ENCODE measurements around the gene ECE1.

ECE1 gene

DNA sequence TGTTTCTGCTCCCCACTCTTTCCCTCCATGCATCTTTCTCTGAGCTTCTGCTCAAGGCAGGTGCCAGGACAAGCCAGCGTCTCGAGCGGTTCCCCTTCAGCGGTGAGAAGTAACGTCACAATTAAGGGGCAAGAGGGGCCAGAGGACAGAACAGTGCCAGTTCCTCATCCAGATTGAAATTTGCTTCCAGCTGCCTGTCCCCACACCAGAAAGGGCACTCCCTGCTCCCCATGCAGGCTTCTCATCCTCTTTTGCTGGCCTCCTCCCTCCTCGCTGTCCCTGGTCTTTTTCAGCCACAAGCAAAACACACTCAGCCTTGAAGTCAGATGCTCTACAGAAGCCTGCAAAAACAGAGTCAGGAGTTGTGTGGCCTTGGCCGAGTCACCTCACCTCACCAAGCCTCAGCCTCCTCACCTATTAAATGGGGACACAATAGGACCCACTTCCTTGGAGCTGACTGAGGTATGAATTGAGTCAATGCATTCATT is 35.0 kb upstream of the ECE1 start:
- no peak for DNase-seq

DNA sequence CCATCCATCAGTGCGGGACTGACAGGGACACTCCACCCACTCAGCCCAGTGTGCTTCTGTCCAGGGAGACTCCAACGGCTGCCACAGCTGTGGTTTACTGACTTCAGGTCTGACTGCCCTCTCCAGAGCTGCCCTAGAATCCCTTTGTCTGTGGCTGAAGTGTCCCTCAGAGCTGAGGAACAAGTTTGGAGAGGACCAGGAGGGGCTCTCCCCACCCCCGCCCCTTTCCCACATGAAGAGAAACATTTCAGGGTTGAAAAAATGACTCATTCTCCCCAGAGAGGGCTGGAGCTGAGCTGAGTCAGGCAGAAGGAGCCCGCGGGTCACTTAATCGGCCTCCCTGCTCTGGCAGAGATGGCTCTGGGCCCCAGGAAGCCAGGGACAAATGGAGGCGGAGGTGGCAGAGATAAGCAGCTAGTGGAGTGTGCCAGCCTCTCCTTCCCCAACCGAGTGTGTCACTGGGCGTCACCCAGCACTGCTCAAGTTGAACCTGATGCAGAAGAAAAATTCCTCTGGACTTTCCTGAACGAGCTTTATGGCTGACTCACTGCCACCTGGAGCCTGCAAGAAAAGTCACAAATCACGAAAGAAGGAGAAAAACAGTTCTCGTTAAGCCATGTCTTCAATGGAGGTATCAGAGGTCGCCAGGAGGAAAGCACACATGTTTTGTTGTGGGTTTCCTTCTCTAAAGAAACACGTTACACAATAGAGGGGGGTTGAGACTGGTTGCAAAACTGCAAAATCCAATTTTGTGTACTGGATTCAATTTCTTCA is 34.3 kb upstream of the ECE1 start:
- peak; percentile 77 for DNase-seq

DNA sequence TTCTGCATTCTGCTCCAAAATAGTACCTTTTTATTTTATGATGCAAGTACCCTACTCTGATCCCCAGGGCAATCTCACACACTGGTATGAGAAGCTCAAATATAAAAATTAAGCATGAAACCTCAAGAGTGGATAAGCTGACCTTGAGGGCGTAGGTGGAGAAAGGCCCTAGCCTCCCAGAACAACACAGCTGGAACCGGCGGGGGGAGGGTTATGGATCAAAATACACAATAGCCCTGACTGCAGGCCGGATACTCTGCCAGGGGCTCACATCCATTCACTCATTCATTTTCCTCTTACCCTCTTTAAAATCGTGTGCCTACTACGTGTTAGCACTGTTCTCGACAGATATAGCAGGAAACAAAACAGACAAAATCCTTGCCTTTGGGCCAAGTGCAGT is 32.8 kb upstream of the ECE1 start:
- DNase-seq, result no peak

DNA sequence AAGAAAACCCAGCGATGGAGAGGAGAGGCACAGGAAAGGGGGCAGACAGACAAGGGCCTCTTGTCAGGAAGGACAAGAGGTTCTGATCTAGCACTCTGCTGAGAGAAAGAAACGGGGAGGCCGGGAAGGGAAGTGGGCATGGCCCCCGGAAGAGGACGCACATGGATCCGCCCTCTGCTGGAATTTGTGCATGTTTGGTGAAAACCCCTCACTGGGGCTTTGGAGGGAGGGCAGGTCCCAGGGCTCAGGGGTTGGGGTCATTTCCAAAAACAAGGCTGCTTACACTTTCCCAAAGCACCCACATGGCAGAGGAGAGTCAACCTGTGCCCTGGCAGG is 32.4 kb upstream of the ECE1 start:
- DNase-seq, result no peak

DNA sequence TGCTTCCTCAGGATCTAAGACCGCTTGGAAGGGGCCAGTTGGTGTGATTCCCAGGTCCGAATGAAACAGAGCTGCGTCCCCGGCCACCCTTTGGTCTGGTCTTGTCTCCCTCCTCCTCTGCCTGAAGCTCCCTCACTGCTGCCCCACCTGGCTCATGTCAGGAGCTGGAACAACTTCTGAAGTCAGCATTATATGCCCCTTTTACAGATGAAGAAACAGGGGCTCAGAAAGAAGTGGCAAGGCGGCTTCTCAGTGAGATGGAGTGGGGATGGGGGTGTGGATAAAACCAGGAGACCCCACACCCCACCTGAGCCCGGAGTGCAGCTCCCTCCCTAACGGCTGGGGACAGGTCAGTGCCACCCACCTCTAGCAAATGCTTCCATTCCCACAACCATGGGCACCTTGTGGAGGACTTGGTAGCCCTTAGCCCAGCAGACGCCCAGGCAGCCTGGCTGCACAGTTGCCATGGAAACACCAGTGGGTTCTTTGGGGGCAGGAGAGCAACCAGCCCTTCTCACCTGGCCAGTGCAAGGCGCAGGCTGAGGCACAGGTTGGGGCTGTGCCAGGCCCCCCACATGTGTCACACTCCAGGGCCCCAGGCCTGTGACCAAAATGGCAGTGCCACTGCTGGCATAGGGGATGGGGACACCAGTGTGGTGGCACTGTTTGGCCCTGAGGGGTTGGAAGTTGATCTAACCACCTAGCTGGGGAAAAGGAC is 31.9 kb upstream of the ECE1 start:
- DNase-seq, result peak; percentile 27

DNA sequence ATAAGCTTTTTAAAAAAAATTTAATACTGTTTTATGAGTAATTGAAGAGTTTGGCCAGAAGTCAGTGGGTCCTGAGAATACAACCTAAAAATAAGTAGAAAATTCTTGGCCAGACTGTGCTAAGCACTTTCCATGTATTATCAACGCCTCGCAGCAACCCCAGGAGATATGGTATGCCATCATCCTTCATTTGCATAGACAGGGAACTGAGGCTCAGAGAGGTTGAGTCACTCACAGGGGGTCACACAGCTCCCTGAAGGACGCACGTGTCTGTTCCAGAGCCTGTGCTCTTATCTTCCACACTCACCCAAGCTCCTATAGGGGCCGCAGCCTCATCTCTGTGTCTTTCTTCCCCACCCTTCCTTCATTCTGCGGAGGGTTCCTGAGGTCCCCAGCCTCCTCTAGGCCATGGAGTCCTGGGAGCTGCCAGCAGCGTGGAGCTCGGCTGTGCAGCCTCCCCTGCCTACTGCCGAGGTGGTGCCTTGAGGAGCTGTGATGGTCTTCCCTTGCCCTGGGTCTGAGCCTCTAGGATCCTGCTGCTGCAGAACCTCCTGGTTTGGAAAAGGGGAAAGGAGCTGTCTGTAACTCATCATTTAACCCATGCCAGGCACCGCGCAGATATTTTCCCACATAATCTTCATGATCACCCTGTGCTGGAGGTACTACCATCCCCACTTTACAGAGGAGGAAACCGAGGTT is 30.3 kb upstream of the ECE1 start:
- DNase-seq, result no peak

DNA sequence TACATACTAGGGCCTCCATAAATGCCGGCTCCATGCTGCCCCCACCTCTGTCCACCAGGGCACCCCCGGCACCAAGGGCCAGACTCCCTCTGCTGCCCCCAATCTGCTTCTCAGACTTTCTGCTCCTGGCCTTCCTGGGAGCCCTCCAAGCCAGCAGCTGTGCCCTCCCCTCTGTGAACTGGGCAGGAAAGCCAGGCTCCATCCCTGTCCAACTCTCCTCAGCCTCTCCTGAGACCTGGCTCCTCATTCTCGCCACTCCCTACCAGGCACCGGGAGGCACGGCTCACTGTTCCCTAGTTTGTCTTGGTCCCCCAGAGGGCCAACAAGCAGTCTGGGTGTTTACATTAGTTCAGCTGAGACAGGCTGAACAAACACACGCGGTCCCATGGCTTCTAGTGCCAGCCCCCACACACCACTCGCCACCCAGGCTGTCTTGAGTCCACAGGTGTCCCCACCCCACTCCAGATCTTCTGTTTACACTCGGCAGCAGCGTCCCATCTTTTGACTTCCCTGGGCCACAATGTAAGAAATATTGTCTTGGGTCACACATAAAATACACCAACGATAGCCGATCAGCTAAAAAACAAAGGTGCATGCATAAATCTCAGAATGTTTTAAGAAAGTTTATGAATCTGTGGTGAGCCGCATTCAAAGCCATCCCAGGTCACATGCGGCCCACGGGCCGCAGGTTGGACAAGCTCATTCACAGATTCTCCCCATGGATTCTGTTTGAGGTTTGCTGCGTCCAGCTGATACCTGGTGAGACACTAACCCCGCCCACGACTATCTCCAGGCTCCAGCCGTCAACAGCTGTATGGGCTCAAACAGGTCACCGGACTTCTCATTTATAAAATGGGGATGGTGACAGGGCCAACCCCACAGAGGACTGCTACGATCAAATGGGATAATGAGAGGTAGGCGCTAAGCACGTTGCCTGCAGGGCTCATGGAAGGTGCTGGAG is 29.5 kb upstream of the ECE1 start:
- peak; percentile 71 for DNase-seq

DNA sequence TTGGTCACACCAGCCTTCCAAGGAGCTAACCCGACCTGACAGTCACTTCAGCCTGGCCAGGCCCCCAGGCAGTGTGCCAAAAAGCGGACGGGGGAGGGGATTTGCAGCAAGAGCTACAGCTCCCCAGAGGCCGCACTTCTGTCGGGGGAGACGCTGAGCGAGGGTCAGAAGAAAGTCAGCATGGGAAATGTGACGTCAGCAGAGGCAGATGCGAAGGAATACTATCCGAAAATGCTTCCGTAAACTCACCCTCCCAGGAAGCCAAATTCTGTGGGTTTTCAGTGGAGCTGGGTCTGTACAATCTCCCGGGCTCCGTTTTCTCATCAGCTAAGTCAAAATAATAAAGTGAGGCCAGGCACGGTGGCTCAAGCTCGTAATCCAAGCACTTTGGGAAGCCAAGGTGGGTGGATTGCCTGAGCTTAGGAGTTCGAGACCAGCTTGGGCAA is 28.5 kb upstream of the ECE1 start:
- no peak for DNase-seq

DNA sequence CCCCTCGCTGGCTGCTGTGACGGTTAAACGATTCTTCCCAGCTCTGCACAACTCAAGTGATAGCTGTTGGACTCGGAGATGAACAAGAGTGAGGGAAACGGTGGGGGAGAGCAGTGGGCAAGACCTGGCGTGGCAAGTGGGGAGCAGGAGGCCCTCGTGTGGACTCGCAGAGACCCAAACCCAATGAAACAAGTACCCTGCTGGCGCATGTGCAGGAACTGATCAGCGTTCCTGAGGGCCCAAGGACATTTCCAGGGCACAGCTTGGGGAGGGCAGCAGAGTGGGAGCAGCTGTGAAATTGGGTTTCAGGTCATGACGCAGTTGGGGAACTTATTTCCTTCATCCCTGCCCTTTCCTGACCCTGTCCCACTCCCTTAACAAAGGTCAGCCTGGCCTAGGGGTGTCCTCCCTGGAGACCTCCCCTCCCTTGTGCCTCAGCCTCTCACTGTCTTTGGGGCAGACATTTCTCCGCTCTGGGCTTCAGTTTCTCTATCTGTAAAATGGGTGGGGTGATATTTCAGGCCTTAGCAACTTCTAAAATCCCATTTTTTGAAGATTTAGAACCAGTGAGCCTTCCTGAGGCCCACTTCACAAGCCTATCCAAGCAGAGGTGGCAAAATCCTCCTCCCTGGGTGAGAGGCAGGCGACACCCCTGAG is 27.9 kb upstream of the ECE1 start:
- DNase-seq, result no peak

DNA sequence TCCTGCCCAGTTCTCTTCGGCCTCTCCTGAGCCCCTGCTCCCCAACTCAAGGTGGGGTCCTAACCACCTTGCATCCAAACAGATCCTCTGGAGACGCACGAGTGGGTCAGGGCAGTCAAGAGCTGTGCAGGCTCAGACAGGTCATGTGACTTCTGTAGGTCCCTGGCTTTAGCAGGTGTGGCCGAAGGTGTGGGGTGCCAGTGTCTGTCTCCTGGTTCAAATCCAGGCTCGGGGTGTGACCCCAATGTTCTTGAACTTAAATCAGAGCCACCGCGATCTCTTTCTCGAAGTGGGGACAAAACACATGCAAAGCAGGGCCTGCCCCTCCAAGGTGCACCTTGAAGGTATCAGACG is 27.4 kb upstream of the ECE1 start:
- DNase-seq, result no peak

DNA sequence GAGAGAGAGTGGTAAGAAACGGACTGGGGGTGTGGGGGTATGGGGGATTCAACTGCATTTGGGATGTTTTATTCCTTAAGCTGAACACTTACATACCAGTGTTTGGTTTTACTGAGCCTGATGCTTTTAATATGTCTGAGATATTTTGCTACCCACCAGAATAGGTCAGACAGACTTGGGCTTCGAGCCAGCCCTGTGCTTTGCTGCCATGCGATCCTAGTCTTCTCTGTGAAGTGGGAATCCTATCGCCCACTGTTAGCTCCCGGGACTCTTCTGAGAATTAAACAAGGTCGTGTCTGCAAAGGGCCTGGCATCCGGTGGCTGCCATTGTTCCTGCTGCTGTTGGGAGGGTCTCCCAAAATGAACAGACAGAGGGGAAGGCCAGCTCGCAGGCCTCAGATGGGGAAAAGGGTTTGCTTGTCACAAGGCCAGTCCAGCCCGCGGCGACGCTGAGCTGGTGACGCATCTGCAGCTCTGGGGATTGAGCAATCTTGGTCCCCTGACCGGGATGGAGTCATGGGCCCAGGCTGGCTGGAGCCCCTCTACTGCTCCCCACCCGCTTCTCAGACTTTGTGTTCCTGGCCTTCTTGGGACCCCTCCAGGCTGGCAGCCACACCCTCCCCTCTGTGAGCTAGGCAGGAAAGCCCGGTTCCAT is 26.9 kb upstream of the ECE1 start:
- no peak for DNase-seq

DNA sequence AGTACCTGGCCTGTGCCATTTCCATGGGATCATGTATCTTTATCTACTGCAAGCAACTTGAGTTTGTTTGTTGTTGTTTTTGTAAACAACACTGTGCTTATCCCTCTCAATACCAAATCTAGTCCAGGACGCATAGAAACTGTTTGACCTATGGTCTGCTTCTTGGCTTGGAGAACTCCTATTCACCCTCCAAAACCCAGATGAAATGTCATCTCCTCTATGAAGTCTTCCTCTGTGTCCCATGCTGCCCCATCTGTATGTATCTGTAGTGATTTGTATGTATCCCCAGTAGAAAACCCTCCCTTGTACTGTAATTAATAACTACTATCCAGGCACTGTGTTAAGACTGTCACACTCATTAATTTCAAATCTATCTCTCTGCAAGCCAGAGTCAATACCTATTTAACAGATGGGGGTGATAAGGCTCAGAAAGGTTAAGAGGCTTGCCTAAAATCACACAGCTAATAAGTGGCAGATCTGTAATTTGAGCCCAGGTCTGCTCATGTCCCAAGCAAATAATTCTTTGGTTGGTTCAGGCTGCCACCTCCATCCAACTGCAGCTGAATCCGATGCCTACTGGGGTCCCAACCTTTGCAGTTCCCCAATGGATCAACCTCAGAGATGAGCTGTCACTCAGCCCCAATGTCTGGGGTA is 24.6 kb upstream of the ECE1 start:
- no peak for DNase-seq

DNA sequence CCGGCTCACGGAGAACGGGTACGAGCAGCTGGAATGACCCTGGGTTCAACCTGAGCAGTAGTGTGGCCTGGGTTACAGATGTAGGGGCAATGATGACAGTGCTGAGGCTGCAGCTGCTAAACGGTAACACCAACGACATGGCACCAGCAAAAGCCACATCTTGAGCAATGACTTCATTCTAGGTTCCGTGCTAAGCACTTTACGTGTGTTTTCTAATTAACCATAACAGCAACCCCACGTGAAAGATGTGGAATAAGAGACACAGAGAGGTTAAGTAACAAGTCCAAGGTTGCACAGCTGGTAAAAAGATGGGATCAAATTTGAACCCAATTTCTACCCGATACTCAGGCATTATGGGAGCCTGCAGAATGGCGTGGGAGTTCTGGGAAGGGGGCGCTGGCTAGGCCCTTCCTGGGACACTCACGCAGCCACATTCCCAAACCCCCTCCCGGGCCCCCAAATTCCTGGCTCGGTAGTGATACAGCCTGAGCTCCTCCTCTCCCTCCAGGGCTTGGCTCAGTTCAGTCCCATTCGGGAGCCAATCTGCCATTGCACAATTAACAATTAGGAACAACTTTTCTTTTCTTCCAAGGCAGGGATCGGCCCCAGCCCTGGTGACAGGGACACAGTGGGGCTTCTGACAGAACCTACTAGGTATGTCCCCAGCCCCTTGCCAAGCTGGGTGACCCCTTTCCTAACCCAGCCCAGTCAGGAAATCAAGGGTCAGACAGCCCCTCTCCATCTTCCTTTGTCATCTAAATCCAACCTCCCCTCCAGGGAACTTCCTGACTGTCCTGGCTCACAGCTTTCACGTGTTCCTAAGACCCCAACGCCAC is 23.8 kb upstream of the ECE1 start:
- no peak for DNase-seq

DNA sequence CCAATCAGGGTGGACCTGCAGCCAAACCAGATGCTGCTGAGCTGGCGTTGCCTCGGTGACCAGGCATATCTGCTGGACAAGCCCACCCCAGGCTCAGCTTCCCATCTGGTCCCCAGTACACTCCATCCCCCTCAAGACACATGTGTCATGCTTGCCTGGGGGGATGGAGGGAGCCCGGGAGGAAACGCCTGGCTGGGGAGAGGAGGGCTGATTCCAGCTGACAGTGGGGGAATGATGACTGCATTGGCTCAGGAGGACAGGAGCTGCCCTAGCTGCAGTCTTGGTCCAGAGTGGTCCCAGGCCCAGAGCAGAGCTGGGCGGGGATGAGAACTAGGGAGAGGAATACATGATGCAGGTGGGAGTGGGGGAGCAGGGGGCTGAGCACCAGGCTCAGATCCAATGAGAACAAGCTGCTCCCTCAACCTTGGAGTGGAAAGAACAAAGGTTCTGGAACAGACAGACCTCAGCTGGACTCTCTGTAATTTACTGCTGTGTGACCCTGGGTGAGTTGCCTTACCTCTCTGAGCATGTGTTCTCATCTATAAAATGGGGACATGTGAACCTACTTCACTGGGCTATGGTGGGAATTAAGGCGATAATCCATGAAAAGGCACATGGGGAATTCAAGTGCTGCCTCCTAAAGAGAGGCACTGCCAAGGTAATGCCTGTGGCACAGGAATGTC is 23.1 kb upstream of the ECE1 start:
- DNase-seq, result no peak

DNA sequence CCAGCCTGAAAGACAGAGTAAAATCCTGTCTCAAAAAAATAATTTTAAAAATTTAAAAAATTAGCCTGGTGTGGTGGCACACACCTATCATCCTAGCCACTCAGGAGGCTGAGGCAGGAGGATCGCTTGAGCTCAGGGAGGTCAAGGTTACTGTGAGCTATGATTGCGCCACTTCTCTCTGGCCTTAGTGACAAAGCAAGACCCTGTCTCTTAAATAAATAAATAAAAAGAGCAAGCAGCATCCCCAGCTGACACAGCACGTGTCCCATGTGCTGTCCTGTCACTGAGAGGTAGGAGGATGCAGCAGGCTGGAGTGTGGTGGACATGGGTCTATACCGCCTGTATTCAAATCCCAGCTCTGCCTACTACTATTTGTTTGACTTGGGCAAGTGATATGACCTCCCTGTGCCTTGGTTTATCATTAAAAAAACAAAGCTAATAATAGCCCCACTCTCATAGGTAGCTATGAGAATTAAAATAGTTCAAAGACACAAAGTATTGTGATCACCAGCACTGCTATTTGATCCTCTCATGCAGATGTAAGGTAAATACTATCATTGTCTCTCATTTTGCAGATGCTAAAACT is 22.2 kb upstream of the ECE1 start:
- DNase-seq, result no peak

DNA sequence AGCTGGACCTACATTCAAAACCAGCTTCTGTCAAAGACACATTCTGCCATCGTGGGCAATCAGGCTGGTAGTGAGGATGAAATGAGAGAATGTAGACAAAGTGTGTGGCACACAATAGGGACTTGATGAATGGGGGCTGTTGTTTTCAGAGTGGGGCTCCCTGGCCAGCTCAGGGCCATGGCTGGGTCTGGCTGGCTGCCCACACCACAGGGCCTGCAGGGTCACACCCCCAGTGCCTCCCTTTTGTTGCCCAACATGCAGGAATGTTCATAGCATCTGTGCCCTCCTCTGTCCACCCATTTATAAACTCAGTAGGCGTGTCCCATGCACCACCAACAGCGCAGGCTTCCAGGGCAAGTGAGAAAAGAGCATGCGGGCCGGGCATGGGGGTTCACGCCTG is 20.8 kb upstream of the ECE1 start:
- DNase-seq, result no peak

DNA sequence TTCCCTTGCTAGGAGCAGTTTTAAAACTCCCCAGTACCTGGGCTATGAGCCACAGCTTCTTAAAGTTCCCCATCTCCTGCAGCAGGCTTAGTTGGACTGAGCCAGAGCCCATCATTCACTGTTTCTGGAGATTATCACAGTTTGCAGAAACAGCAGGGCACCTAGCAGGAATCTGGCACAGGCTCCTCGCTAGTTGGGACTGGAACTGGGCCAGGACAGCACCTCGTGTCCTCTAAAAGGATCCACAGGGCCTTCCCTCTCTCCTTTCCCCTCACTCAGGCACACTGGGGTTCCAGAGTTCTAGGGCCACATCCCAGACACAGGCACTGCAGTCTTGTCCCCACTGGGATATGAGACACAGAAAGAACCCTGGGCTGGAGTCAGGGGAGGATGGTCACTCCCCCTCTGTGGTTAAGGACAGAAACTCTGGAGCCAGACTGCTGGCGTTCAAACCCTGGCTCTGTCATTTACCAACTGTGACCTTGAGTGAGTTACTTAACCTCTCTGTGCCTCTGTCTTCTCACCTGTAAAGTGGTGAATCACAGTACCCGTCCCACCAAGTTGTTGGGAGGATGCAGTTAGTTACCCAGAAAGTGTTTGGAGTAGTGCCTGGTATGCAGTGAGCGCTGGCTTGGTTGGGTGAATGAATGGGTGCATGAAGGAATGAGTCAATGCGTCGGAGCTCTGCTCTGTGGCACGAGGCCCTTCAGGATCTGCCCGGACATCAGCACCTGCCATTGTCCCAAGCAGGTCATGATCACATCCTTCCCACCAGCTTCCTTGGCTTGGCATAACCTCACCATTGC is 18.8 kb upstream of the ECE1 start:
- DNase-seq, result no peak

DNA sequence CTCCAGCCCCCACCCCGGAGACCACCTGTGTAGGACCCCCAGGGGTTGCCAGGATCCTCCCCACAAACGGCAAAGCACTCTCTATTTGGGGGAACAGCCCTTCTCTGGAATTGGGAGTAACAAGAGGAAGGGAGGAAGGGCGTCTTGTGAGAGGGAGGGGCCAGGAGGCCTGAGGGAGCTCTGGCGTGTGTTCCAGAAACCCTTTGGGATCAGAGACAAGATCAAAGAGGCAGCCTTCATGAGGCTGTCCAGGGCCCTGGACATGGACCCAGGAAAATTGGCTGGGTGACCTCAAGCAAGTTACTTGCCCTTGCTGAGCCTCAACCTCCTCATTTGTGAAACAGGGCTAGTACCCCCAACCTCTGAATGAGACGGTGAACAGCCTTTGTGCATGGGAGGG is 18.1 kb upstream of the ECE1 start:
- DNase-seq, result no peak
